Uterus (tissue), 2 donors: ENCODE results near the gene SEC14L3.

Source experiments
- CTCF ChIP-seq, 4 experiments: fragments of 200-600 bp in 2 of 4; fragments of 450-650 bp in 2 of 4; sonication (generic) in 2 of 4; IDR thresholded peaks; one replicate each; pipeline ENCODE4 v1.5.1; 2016 to 2019; ENCODE audit warnings: antibody characterized with exemption in 4 of 4, mild to moderate bottlenecking in 2 of 4, moderate library complexity in 1 of 4
- POLR2A ChIP-seq, 2 donors: fragments of 450-650 bp; IDR thresholded peaks; one replicate each; pipeline ENCODE4 v1.6.1; 2016; ENCODE audit warnings: antibody characterized with exemption in 2 of 2, mild to moderate bottlenecking in 1 of 2, moderate library complexity in 1 of 2

- TF ChIP-seq CTCF (IDR thresholded peaks at IDR 0.05) (no peak), POLR2A (IDR thresholded peaks at IDR 0.05) (no peak)
These were observed 19.6 kb upstream of the SEC14L3 start for GRCh38 chr22:30491381-30491780.
